ENCODE data around the gene CRIP2. TPM values are rescaled to one million over a fixed set of nuclear protein-coding genes. Genes with fewer than 3 reads are reported as not detected.

The CRIP2 gene
- total RNA-seq, 1 experiment from 2014 or later = 1.5 TPM

DNA sequence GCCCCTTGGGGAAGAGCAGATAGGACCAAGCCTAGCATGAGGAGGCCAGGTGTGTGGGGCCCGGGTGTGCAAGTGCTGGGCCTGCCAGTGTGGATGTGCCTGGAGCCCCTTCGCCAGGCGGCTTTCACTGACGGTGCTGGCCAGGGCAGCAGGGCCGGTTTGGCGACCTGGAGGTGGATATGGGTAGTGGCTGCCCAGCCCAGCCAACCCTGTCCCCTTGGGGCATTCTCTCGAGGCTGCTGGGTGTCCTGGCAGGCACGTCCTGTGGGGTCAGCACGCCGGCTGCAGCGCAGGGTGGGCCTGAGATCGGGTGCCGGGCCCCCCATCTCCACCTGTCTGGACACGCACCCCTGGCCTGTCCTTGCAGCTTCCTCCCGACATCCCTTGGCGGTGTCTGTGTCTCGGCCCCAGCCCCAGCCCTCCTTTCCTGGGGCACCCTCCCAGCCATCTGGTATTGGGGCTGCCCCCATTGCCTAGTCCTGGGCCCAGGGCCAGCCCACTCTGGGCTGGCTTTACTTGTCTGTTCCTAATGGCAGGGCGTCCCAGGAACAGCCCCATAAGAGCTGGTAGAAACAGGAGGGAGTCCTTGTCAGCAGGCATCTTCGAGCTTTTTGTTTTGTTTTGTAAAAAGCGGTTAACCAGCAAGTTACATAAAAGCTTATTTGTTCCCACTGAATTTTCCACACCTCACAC lies 7.2 kb upstream of the CRIP2 start:
- DNase-seq = no peak

DNA sequence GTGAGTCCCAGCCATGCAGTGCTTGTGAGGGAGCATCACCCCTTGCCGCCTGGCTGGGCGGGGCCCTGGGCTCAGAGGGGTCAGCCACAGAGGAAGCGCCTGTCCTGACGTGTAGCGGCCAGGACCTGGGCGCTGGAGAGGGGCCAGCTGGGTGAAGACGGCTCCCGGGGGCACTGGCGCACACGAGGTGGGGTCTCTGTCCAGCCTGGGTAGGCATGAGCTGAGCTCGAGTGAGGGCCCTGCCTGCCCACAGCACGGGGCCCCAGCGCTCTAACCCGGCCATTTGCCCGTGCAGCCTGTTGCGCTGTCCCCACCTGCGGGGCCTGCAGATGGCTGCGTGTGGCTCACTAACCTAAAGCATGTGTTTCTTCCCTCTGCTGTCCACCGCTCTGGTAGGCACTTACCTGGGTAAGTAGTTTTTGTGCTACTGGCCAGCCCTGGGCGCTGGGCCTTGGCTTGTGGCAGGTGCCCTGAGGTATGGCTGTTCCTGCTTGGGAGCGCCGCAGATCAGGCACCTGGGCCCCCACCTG lies 6.6 kb upstream of the CRIP2 start:
- Histone ChIP-seq H3K27me3 (replicated peaks; ENCODE audit: control insufficient read depth, insufficient read depth, low read length) (no peaks in the 10 kb centered on the region), H3K4me1 (peaks cover 6% of the 10 kb centered on the region; the same call in 1 of the 2 replicates), H3K4me3 (ENCODE audit: low read depth, low read length) (no peak overlapping the region), H3K9me3 (no peaks in the 10 kb centered on the region), H3K36me3 (ENCODE audit: control insufficient read depth, insufficient read depth, low read length) (no peaks in the 10 kb centered on the region; the same call in none of the 2 replicates)
- TF ChIP-seq CTCF (IDR thresholded peaks at IDR 0.05; ENCODE audit: insufficient read depth in 1 of 2, low read depth in 1 of 2, low read length in 1 of 2, severe bottlenecking in 1 of 2, unreplicated experiment in 1 of 2) = no peak
- DNase-seq = no peak
- peaks cover 31% of the 10 kb centered on the region for H3K36me3 Mint-ChIP-seq (ENCODE audit: insufficient read depth, unreplicated experiment)
- H3K4me1 Mint-ChIP-seq (ENCODE audit: low read depth, unreplicated experiment) = no peaks in the 10 kb centered on the region
- ChIA-PET POLR2A (no interaction called here), CTCF (no interaction called here)
- BruUV-seq (replicated peaks) = no TSS peak
- no peak overlapping the region for H3K4me3 Mint-ChIP-seq (ENCODE audit: unreplicated experiment)
- no peaks in the 10 kb centered on the region for H3K9me3 Mint-ChIP-seq (ENCODE audit: unreplicated experiment)
- H3K27ac Mint-ChIP-seq (ENCODE audit: unreplicated experiment) = no peak overlapping the region
- no peaks in the 10 kb centered on the region for H3K27me3 Mint-ChIP-seq (ENCODE audit: insufficient read depth, unreplicated experiment)
- intact Hi-C loops (cut with micrococcal nuclease; ENCODE audit: unreplicated experiment) = no loop called here

More for the DNA sequence above, 7.2 kb upstream of the CRIP2 start:
- Histone ChIP-seq H3K9me3 (no peaks in the 10 kb centered on the region), H3K27me3 (replicated peaks; ENCODE audit: control insufficient read depth, insufficient read depth, low read length) (no peaks in the 10 kb centered on the region), H3K4me1 (peaks cover 6% of the 10 kb centered on the region; the same call in 1 of the 2 replicates), H3K4me3 (ENCODE audit: low read depth, low read length) (no peak overlapping the region), H3K36me3 (ENCODE audit: control insufficient read depth, insufficient read depth, low read length) (no peaks in the 10 kb centered on the region; the same call in none of the 2 replicates)
- no peak for TF ChIP-seq CTCF (IDR thresholded peaks at IDR 0.05; ENCODE audit: insufficient read depth in 1 of 2, low read depth in 1 of 2, low read length in 1 of 2, severe bottlenecking in 1 of 2, unreplicated experiment in 1 of 2)
- intact Hi-C loops (cut with micrococcal nuclease; ENCODE audit: unreplicated experiment) = no loop called here
- no peaks in the 10 kb centered on the region for H3K27me3 Mint-ChIP-seq (ENCODE audit: insufficient read depth, unreplicated experiment)
- no peaks in the 10 kb centered on the region for H3K9me3 Mint-ChIP-seq (ENCODE audit: unreplicated experiment)
- no peak overlapping the region for H3K27ac Mint-ChIP-seq (ENCODE audit: unreplicated experiment)
- POLR2A ChIA-PET = no interaction called here
- H3K4me1 Mint-ChIP-seq (ENCODE audit: low read depth, unreplicated experiment) = no peaks in the 10 kb centered on the region
- BruUV-seq (replicated peaks) = no TSS peak
- no peak overlapping the region for H3K4me3 Mint-ChIP-seq (ENCODE audit: unreplicated experiment)
- CTCF ChIA-PET = no interaction called here
- peaks cover 34% of the 10 kb centered on the region for H3K36me3 Mint-ChIP-seq (ENCODE audit: insufficient read depth, unreplicated experiment)

DNA sequence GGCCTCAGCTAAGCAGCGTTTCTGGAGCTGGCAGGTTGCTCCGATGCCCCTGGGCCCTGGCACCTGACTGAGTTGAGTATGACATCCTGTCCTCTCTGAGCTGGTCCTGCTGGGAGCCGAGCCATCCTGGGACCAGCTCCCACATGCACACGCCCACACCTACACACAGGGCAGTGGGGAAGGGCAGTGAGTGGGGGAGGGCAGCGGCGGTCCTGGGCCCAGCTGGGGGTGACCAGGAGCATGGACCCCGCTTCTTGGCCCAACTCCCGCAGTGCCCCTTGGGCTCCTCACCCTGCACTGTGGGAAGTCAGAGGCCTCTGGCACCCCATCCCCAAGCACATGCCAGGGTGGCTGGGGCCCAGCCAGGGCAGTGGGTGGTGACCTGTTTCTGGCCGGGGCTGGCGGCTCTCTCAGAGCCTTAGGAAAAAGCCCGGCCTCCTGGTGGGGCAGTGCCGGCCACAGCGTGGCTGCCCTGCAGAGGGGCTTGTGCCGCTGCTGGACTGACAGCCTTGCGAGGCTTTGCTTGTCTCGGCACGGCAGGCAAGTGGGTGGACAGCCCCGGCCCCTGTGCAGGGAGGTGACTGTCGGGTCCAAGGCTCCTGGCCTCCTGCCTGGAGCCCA lies 5.9 kb upstream of the CRIP2 start:
- intact Hi-C loops (cut with micrococcal nuclease; ENCODE audit: unreplicated experiment) = no loop called here
- Histone ChIP-seq H3K9me3 (no peaks in the 10 kb centered on the region), H3K4me1 (peaks cover 10% of the 10 kb centered on the region), H3K36me3 (ENCODE audit: control insufficient read depth, insufficient read depth, low read length) (no peaks in the 10 kb centered on the region; the same call in none of the 2 replicates), H3K27me3 (replicated peaks; ENCODE audit: control insufficient read depth, insufficient read depth, low read length) (no peaks in the 10 kb centered on the region), H3K4me3 (ENCODE audit: low read depth, low read length) (no peak overlapping the region)
- no peaks in the 10 kb centered on the region for H3K4me1 Mint-ChIP-seq (ENCODE audit: low read depth, unreplicated experiment)
- no peak overlapping the region for H3K27ac Mint-ChIP-seq (ENCODE audit: unreplicated experiment)
- POLR2A ChIA-PET = no interaction called here
- no peak overlapping the region for H3K4me3 Mint-ChIP-seq (ENCODE audit: unreplicated experiment)
- TF ChIP-seq CTCF (IDR thresholded peaks at IDR 0.05; ENCODE audit: insufficient read depth in 1 of 2, low read depth in 1 of 2, low read length in 1 of 2, severe bottlenecking in 1 of 2, unreplicated experiment in 1 of 2) = no peak
- BruUV-seq (replicated peaks) = no TSS peak
- H3K27me3 Mint-ChIP-seq (ENCODE audit: insufficient read depth, unreplicated experiment) = no peaks in the 10 kb centered on the region
- DNase-seq = no peak
- H3K9me3 Mint-ChIP-seq (ENCODE audit: unreplicated experiment) = no peaks in the 10 kb centered on the region
- CTCF ChIA-PET = no interaction called here
- H3K36me3 Mint-ChIP-seq (ENCODE audit: insufficient read depth, unreplicated experiment) = peaks cover 25% of the 10 kb centered on the region
